DOHH2 (cell line): ENCODE data around the gene TRIM14.

Experiments
- H3F3A ChIP-seq: fragments of 200-600 bp; sonication (generic), shearing (Covaris generic); 2 replicates; pipeline ENCODE4 v1.6.0; 2016; ENCODE audit warnings: antibody characterized with exemption, mild to moderate bottlenecking; ENCODE audit not compliant: control insufficient read depth, insufficient read depth
- H3K27ac ChIP-seq: fragments of 200-600 bp; sonication (generic); 2 replicates; pipeline ENCODE4 v1.5.1; 2014; ENCODE audit warnings: low read depth, mild to moderate bottlenecking, low read length, moderate library complexity
- H3K27me3 ChIP-seq: fragments of 200-600 bp; sonication (generic); 2 replicates; pipeline ENCODE4 v1.6.1; 2014; ENCODE audit warnings: mild to moderate bottlenecking, low read length, mixed read lengths; ENCODE audit not compliant: control insufficient read depth
- H3K36me3 ChIP-seq: fragments of 200-600 bp; sonication (generic); 2 replicates; pipeline ENCODE4 v1.6.1; 2014; ENCODE audit warnings: mild to moderate bottlenecking, low read length, moderate library complexity, mixed read lengths; ENCODE audit not compliant: control insufficient read depth
- H3K4me1 ChIP-seq: fragments of 200-600 bp; sonication (generic); 2 replicates; pipeline ENCODE4 v1.6.1; 2014; ENCODE audit warnings: mild to moderate bottlenecking, low read length, mixed read lengths; ENCODE audit not compliant: control insufficient read depth
- H3K4me2 ChIP-seq: fragments of 200-600 bp; sonication (generic); 2 replicates; pipeline ENCODE4 v1.6.0; 2014; ENCODE audit warnings: mild to moderate bottlenecking, low read length, moderate library complexity
- H3K4me3 ChIP-seq: fragments of 200-600 bp; sonication (generic); 2 replicates; pipeline ENCODE4 v1.5.1; 2014; ENCODE audit warnings: mild to moderate bottlenecking, low read length, mixed read lengths
- H3K79me2 ChIP-seq: fragments of 200-600 bp; sonication (generic); 2 replicates; pipeline ENCODE4 v1.6.1; 2014; ENCODE audit warnings: mild to moderate bottlenecking, low read length, mixed read lengths; ENCODE audit not compliant: control insufficient read depth
- H3K9me2 ChIP-seq: fragments of 200-600 bp; sonication (generic); replicated peaks from 2 replicates; pipeline ENCODE4 v1.6.1; 2014; ENCODE audit warnings: mild to moderate bottlenecking, low read length, mixed read lengths; ENCODE audit not compliant: control insufficient read depth
- H3K9me3 ChIP-seq: fragments of 200-600 bp; sonication (generic); 2 replicates; pipeline ENCODE4 v1.6.1; 2014; ENCODE audit warnings: antibody characterized with exemption, low read length, mixed read lengths; ENCODE audit not compliant: control insufficient read depth, insufficient read depth
- H4K20me1 ChIP-seq: fragments of 200-600 bp; sonication (generic); 2 replicates; pipeline ENCODE4 v1.6.0; 2014; ENCODE audit warnings: low read depth, mild to moderate bottlenecking, antibody characterized with exemption, low read length, moderate library complexity; ENCODE audit not compliant: control insufficient read depth, insufficient read depth
- CTCF ChIP-seq: fragments of 200-600 bp; sonication (generic); IDR thresholded peaks from one replicate; pipeline ENCODE4 v1.5.1; 2014; ENCODE audit warnings: antibody characterized with exemption, mild to moderate bottlenecking, low read depth, low read length; ENCODE audit not compliant: poor library complexity, severe bottlenecking
- EZH2phosphoT487 ChIP-seq: fragments of 200-600 bp; sonication (generic); IDR thresholded peaks from 2 replicates; pipeline ENCODE4 v1.6.1; 2017; ENCODE audit warnings: borderline replicate concordance, mild to moderate bottlenecking, antibody characterized with exemption, low read length, moderate library complexity, mixed read lengths

The TRIM14 gene

GRCh38 chr9:98083061-98083501 lies 35.9 kb downstream of the TRIM14 start:
- H3K79me2 ChIP-seq = no peaks in the 10 kb centered on the region
- peaks cover 76% of the 10 kb centered on the region for H3K36me3 ChIP-seq
- H3K9me3 ChIP-seq = no peaks in the 10 kb centered on the region
- H3K4me1 ChIP-seq = no peaks in the 10 kb centered on the region
- H3K27ac ChIP-seq = no peak overlapping the region
- no peaks in the 10 kb centered on the region for H3K27me3 ChIP-seq
- H3K4me3 ChIP-seq = no peak overlapping the region
- H3K4me2 ChIP-seq = no peak overlapping the region
- TF ChIP-seq CTCF (no peak), EZH2phosphoT487 (no peak)
- H3F3A ChIP-seq = peaks cover 4% of the 10 kb centered on the region; the same call in 1 of the 2 replicates
- H3K9me2 ChIP-seq = no peaks in the 10 kb centered on the region
- H4K20me1 ChIP-seq = no peaks in the 10 kb centered on the region

GRCh38 chr9:98081477-98082219 lies 37.4 kb downstream of the TRIM14 start:
- Histone ChIP-seq H3K4me3 (no peak overlapping the region), H3K79me2 (no peaks in the 10 kb centered on the region), H3K27me3 (no peaks in the 10 kb centered on the region), H3K4me1 (no peaks in the 10 kb centered on the region), H3F3A (peaks cover 4% of the 10 kb centered on the region; the same call in 1 of the 2 replicates), H3K4me2 (no peak overlapping the region), H3K9me3 (no peaks in the 10 kb centered on the region), H3K9me2 (no peaks in the 10 kb centered on the region), H4K20me1 (no peaks in the 10 kb centered on the region), H3K36me3 (peaks cover 88% of the 10 kb centered on the region), H3K27ac (no peak overlapping the region)
- TF ChIP-seq EZH2phosphoT487 (no peak), CTCF (no peak)

DNA sequence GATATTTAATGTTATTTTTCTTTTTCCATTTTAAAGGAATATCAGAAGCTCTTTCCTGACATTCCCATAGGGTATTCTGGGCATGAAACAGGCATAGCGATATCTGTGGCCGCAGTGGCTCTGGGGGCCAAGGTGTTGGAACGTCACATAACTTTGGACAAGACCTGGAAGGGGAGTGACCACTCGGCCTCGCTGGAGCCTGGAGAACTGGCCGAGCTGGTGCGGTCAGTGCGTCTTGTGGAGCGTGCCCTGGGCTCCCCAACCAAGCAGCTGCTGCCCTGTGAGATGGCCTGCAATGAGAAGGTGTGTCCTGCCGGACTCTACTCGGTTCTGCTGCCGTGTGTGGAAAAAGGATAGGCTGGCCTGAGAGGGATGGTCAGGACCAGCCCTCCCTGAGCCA lies 38.2 kb downstream of the TRIM14 start:
- no peak overlapping the region for H3K27ac ChIP-seq
- no peaks in the 10 kb centered on the region for H3K27me3 ChIP-seq
- no peaks in the 10 kb centered on the region for H3K9me3 ChIP-seq
- peaks cover 89% of the 10 kb centered on the region for H3K36me3 ChIP-seq
- H3K4me3 ChIP-seq = no peak overlapping the region
- H3K4me1 ChIP-seq = no peaks in the 10 kb centered on the region; the same call in 1 of the 2 replicates
- no peak for TF ChIP-seq EZH2phosphoT487
- no peak for TF ChIP-seq CTCF
- H4K20me1 ChIP-seq = no peaks in the 10 kb centered on the region
- H3K79me2 ChIP-seq = peaks cover 2% of the 10 kb centered on the region
- no peaks in the 10 kb centered on the region for H3K9me2 ChIP-seq
- no peak overlapping the region for H3K4me2 ChIP-seq
- H3F3A ChIP-seq = peaks cover 4% of the 10 kb centered on the region; the same call in 1 of the 2 replicates
